Natural killer cell treated with Interleukin-12 subunit alpha and Interleukin-12 subunit beta and Interleukin-15 and Interleukin-18, amount 100 ng/mL, for 72 hours (primary cell): Measurements from ENCODE around the gene GBE1. TPM values are rescaled to one million over a fixed set of nuclear protein-coding genes. Genes with fewer than 3 reads are reported as not detected.

Experiments used
- ATAC-seq, 2 donors: fragments of 150-1000 bp; cut with Tn5 transposase in 1 of 2; sonication (Bioruptor Pico), chemical (Tn5 transposase) in 1 of 2; 2 replicates each; pipeline ENCODE4 v1.10.0; 2021
- DNase-seq: peaks from one replicate; pipeline ENCODE4 v3.0.0; 2022; ENCODE audit warnings: low spot score
- H3K27ac Mint-ChIP-seq, 2 donors: 1 replicate in 1 of 2; 2 replicates in 1 of 2; pipeline ENCODE4 v1.8.0; 2022; ENCODE audit warnings: mixed read lengths in 2 of 2, mild to moderate bottlenecking in 1 of 2, moderate library complexity in 1 of 2
- H3K27me3 Mint-ChIP-seq, 2 donors: 1 replicate in 1 of 2; 2 replicates in 1 of 2; pipeline ENCODE4 v1.8.0; 2022; ENCODE audit warnings: mixed read lengths in 2 of 2
- H3K36me3 Mint-ChIP-seq: one replicate; pipeline ENCODE4 v1.8.0; 2022; ENCODE audit warnings: mixed read lengths
- H3K4me1 Mint-ChIP-seq, 2 donors: 1 replicate in 1 of 2; 2 replicates in 1 of 2; pipeline ENCODE4 v1.8.0; 2022; ENCODE audit warnings: low read depth in 2 of 2, mixed read lengths in 2 of 2, mild to moderate bottlenecking in 1 of 2
- H3K4me3 Mint-ChIP-seq: one replicate; pipeline ENCODE4 v1.8.0; 2022; ENCODE audit warnings: mixed read lengths
- H3K9me3 Mint-ChIP-seq: 2 replicates; pipeline ENCODE4 v1.8.0; 2022; ENCODE audit warnings: mixed read lengths
- total RNA-seq, 2 donors: library from RNA; stranded (reverse); gene quantifications; one replicate each; pipeline ENCODE4 v1.2.3, GENCODE V29; 2022

GBE1 gene
- total RNA-seq, 2 donors from 2014 or later: 22.3 to 44.3 TPM

DNA sequence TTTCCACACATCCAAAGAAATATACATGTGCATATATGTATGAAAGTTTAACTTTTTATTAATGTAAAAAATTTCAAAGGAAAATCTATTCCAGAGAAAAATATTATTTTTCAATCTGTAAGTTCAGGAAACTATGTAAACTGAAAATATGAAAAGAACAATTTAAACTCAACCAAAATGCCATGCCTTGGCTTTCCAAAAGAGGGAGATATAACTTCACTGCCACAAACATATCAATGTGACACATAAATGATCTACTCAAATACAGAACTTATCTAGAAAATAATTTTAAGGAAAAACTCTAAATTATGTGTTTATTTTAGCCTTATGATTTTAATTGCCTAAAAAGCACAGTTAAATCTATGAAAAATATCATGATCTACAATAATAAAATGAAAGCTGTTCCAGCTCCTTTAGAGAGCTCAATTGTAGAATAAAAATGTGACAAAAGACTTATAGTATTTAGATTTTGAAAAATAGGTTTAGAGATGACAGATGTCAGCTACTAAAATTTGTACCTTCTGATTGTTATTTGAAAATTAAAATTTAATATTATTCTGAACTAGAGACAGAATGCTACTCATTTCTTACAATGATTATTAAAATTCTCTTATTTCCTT is 94.8 kb downstream of the GBE1 start:
- Mint-ChIP-seq H3K27ac (no peak overlapping the region), H3K4me1 (peaks cover 6 to 9% of the 10 kb centered on the region in 2 donors), H3K36me3 (no peaks in the 10 kb centered on the region), H3K9me3 (no peaks in the 10 kb centered on the region), H3K27me3 (no peaks in the 10 kb centered on the region), H3K4me3 (no peak overlapping the region)
- no peak for ATAC-seq
- DNase-seq: no peak

GRCh38 chr3:81663114-81663513 is 98.3 kb downstream of the GBE1 start:
- H3K27ac Mint-ChIP-seq: no peak overlapping the region
- H3K27me3 Mint-ChIP-seq: no peaks in the 10 kb centered on the region
- H3K4me1 Mint-ChIP-seq: peaks cover 6 to 11% of the 10 kb centered on the region in 2 donors
- H3K36me3 Mint-ChIP-seq: no peaks in the 10 kb centered on the region
- no peak for DNase-seq
- ATAC-seq: no peak
- H3K4me3 Mint-ChIP-seq: no peak overlapping the region
- H3K9me3 Mint-ChIP-seq: no peaks in the 10 kb centered on the region

GRCh38 chr3:81660036-81660435 is 101.4 kb downstream of the GBE1 start:
- no peaks in the 10 kb centered on the region for H3K27me3 Mint-ChIP-seq
- no peak overlapping the region for H3K27ac Mint-ChIP-seq
- H3K9me3 Mint-ChIP-seq: no peaks in the 10 kb centered on the region
- H3K36me3 Mint-ChIP-seq: no peaks in the 10 kb centered on the region
- ATAC-seq: no peak
- peaks cover 0 to 5% of the 10 kb centered on the region in 2 donors for H3K4me1 Mint-ChIP-seq
- H3K4me3 Mint-ChIP-seq: no peak overlapping the region
- no peak for DNase-seq

DNA sequence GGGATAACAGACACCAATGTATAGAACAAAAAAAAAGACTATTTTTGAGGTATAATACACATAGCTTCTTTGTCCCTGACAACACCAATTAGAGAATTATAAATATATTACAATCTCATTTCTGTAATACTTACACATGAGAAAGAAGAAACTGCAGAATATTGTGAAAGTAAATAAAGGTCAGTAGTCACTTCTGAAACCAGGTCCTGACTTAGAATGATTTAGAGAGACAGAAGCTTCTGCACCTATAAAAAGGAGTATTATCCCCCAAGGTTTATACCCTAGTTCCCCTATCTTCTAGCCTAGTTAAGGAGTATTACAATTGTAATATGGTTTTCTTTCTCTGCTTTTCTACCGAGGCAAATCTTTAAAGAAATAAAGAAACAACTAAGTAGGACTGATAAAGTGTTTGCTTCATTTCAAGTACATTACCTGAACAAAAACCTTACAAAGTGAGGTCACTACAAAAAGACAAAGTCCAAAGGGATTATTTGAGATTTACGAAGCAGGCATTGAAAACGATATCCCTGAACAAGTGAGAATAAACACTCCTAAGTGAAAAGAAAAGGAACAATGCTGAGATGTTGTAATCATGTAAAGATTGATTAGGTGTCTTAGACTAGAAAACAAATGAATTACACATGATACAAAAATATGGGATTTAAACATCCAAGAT is 103.0 kb downstream of the GBE1 start:
- no peaks in the 10 kb centered on the region for H3K9me3 Mint-ChIP-seq
- peaks cover 0 to 5% of the 10 kb centered on the region in 2 donors for H3K4me1 Mint-ChIP-seq
- H3K27me3 Mint-ChIP-seq: no peaks in the 10 kb centered on the region
- H3K27ac Mint-ChIP-seq: no peak overlapping the region
- no peak for ATAC-seq
- DNase-seq: no peak
- no peaks in the 10 kb centered on the region for H3K36me3 Mint-ChIP-seq
- H3K4me3 Mint-ChIP-seq: no peak overlapping the region

DNA sequence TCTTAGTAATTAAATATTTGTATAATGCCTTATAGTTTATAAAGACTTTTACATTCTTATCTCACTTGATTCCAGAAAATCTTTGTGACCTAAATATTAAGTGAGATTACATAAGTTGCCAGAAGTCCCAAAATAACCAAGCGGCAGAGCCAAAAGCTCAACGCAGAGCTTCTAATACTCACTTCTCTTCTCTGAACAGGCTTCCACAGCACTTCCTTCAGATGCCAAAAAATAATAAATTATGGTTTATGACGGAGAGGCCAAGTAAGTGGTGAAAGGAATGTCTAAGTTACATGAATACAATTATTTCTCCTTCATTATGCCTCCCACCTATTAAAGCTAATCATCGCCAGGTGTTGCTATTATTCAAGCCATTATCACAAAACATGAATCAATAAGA is 110.3 kb downstream of the GBE1 start:
- no peak overlapping the region for H3K27ac Mint-ChIP-seq
- H3K27me3 Mint-ChIP-seq: no peaks in the 10 kb centered on the region
- H3K4me1 Mint-ChIP-seq: no peaks in the 10 kb centered on the region

GRCh38 chr3:81650187-81650586 is 111.3 kb downstream of the GBE1 start:
- Mint-ChIP-seq H3K9me3 (no peaks in the 10 kb centered on the region), H3K27me3 (no peaks in the 10 kb centered on the region), H3K4me1 (no peaks in the 10 kb centered on the region), H3K36me3 (no peaks in the 10 kb centered on the region), H3K27ac (no peak overlapping the region), H3K4me3 (no peak overlapping the region)
- DNase-seq: no peak
- no peak for ATAC-seq

More for the DNA sequence above, 110.3 kb downstream of the GBE1 start:
- DNase-seq (no peak), ATAC-seq (no peak)
- no peaks in the 10 kb centered on the region for H3K36me3 Mint-ChIP-seq
- H3K9me3 Mint-ChIP-seq: no peaks in the 10 kb centered on the region
- H3K4me3 Mint-ChIP-seq: no peak overlapping the region

DNA sequence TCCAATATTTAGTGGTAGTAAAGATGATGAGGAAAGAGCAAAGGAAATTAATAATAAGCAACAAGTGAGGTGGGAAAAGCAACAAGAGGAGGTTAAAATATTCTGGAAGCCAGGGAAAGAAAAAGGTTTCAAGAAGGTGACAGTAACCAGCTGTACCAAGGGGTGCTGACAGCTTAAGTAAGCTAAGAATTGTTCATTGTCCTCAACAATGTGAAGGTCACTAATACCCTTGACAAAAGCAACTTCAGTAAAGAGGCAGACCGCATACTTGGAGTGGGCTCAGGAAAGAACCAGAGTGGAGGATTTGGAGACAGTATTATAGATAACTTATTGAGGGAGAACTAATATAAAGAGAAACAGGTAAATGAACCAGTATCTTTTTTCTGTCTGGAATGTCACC is 116.2 kb downstream of the GBE1 start:
- Mint-ChIP-seq H3K27me3 (no peaks in the 10 kb centered on the region), H3K4me3 (no peak overlapping the region), H3K36me3 (no peaks in the 10 kb centered on the region), H3K27ac (no peak overlapping the region), H3K4me1 (no peaks in the 10 kb centered on the region), H3K9me3 (no peaks in the 10 kb centered on the region)
- ATAC-seq: no peak
- no peak for DNase-seq

GRCh38 chr3:81643721-81644120 is 117.7 kb downstream of the GBE1 start:
- Mint-ChIP-seq H3K27me3 (no peaks in the 10 kb centered on the region), H3K4me1 (no peaks in the 10 kb centered on the region), H3K4me3 (no peak overlapping the region), H3K27ac (no peak overlapping the region), H3K36me3 (no peaks in the 10 kb centered on the region), H3K9me3 (no peaks in the 10 kb centered on the region)
- DNase-seq (no peak), ATAC-seq (no peak)

DNA sequence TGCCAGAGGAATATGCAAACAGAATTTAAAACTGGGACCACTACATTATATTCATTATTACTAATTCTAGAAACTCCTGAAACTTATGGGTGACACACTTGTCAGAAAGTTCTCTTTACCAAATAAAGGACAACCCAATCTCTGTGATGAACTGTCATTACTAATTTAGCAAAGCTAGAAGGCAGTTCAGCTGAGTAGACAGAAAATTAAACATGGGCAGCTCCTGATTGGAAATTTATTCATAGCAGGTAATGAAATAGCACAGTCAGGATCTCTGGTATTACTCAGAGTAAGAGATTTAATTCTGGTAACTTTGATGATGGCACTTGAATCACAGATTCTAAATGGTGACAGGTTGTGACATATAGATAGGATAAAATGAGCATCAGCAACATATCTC is 123.0 kb downstream of the GBE1 start:
- Mint-ChIP-seq H3K4me3 (no peak overlapping the region), H3K36me3 (no peaks in the 10 kb centered on the region), H3K27ac (no peak overlapping the region), H3K9me3 (no peaks in the 10 kb centered on the region), H3K4me1 (no peaks in the 10 kb centered on the region), H3K27me3 (no peaks in the 10 kb centered on the region)
- ATAC-seq (no peak), DNase-seq (no peak)

GRCh38 chr3:81632659-81633058 is 128.8 kb downstream of the GBE1 start:
- no peak for DNase-seq
- H3K36me3 Mint-ChIP-seq: peaks cover 14% of the 10 kb centered on the region

GRCh38 chr3:81624756-81625155 is 136.7 kb downstream of the GBE1 start:
- no peaks in the 10 kb centered on the region for H3K27me3 Mint-ChIP-seq
- no peak overlapping the region for H3K27ac Mint-ChIP-seq
- no peak overlapping the region for H3K4me3 Mint-ChIP-seq

More at GRCh38 chr3:81632659-81633058, 128.8 kb downstream of the GBE1 start:
- Mint-ChIP-seq H3K27me3 (no peaks in the 10 kb centered on the region), H3K4me1 (no peaks in the 10 kb centered on the region), H3K4me3 (no peak overlapping the region), H3K27ac (no peak overlapping the region), H3K9me3 (no peaks in the 10 kb centered on the region)
- no peak for ATAC-seq

DNA sequence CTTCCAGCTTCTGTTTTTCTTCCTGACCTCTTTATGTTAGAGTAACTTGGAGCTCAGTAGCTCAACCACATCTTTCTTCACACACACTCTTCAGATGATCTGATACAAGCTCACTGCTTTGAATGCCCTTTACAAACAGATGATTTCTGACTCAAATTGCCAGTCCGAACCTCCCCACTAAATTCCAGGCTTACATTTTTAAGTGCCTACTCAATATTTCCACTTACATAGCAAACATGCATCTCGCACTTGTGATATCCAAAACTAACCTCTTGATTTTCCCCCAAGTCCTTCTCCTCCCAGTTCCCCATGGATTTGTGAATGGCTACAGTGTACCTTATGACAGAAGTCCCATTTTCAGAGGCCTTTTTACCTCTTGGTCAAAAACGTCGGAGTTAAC is 139.1 kb downstream of the GBE1 start:
- no peak for DNase-seq
- Mint-ChIP-seq H3K27me3 (no peaks in the 10 kb centered on the region), H3K27ac (no peak overlapping the region), H3K4me1 (no peaks in the 10 kb centered on the region), H3K36me3 (no peaks in the 10 kb centered on the region), H3K4me3 (no peak overlapping the region), H3K9me3 (no peaks in the 10 kb centered on the region)
- ATAC-seq: no peak

More at GRCh38 chr3:81624756-81625155, 136.7 kb downstream of the GBE1 start:
- Mint-ChIP-seq H3K9me3 (no peaks in the 10 kb centered on the region), H3K4me1 (no peaks in the 10 kb centered on the region), H3K36me3 (peaks cover under 1% of the 10 kb centered on the region)
- no peak for DNase-seq
- ATAC-seq: no peak

- ATAC-seq (no peak), DNase-seq (no peak)
- H3K4me3 Mint-ChIP-seq: no peak overlapping the region
Observed at GRCh38 chr3:81621277-81621676, 140.2 kb downstream of the GBE1 start.

DNA sequence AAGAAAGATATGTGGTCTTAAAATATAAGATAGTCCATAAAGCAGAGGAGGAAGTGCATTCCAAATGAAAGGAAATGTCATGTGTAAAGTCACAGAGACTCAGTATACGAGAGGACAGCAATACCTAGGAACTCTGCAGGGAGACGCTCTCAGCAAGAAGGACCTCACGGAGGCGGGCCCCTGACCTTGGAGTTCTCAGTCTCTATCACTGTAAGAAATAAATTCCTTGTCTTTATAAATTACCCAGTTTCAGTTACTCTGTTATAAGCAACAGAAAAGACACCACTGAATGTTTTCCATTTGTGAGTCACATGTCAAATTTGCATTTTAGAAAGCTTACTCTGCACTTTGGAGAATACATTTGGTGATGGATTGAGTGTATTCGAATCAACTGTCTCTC is 140.6 kb downstream of the GBE1 start:
- DNase-seq (no peak), ATAC-seq (no peak)
- Mint-ChIP-seq H3K9me3 (no peaks in the 10 kb centered on the region), H3K4me1 (no peaks in the 10 kb centered on the region), H3K36me3 (no peaks in the 10 kb centered on the region), H3K4me3 (no peak overlapping the region), H3K27me3 (no peaks in the 10 kb centered on the region), H3K27ac (no peak overlapping the region)

More at GRCh38 chr3:81621277-81621676, 140.2 kb downstream of the GBE1 start:
- no peak overlapping the region for H3K27ac Mint-ChIP-seq
- H3K27me3 Mint-ChIP-seq: no peaks in the 10 kb centered on the region
- H3K36me3 Mint-ChIP-seq: no peaks in the 10 kb centered on the region
- no peaks in the 10 kb centered on the region for H3K4me1 Mint-ChIP-seq
- no peaks in the 10 kb centered on the region for H3K9me3 Mint-ChIP-seq
